HG03439 (cell line): ENCODE results near the gene ADARB2.

Experiments
- ATAC-seq: cut with Tn5 transposase; IDR thresholded peaks from one replicate; pipeline ENCODE4 v1.9.1; 2021; ENCODE audit warnings: mild to moderate bottlenecking, moderate library complexity; ENCODE audit not compliant: unreplicated experiment

The ADARB2 gene

GRCh38 chr10:1532636-1533035 lies 204.7 kb downstream of the ADARB2 start:
- ATAC-seq, result no peak

GRCh38 chr10:1531883-1532597 lies 205.3 kb downstream of the ADARB2 start:
- no peak for ATAC-seq

GRCh38 chr10:1530871-1531517 lies 206.3 kb downstream of the ADARB2 start:
- no peak for ATAC-seq

GRCh38 chr10:1529806-1530413 lies 207.4 kb downstream of the ADARB2 start:
- no peak for ATAC-seq

DNA sequence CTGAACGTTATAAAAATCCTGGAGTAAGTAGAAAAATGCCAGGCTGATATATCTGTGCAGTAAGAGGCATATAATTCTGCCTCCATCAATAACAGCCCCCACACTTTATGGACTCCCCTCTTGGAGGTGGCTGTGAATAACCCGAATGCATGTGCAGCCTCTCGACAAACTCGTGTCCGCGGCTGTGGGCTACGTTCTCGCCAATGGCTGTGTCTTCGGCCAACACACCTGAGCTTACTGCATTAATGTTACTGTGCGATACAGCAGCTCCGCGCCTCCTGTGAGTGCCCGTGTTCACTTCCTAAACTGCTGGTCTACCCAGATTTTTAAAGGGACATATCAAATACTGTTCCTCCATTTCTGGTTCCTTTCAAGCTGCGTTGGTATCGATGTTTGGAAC lies 209.4 kb downstream of the ADARB2 start:
- no peak for ATAC-seq

- no peak for ATAC-seq
Observed at GRCh38 chr10:1526436-1527055, 210.8 kb downstream of the ADARB2 start.

GRCh38 chr10:1525354-1526162 lies 211.8 kb downstream of the ADARB2 start:
- ATAC-seq, result no peak

DNA sequence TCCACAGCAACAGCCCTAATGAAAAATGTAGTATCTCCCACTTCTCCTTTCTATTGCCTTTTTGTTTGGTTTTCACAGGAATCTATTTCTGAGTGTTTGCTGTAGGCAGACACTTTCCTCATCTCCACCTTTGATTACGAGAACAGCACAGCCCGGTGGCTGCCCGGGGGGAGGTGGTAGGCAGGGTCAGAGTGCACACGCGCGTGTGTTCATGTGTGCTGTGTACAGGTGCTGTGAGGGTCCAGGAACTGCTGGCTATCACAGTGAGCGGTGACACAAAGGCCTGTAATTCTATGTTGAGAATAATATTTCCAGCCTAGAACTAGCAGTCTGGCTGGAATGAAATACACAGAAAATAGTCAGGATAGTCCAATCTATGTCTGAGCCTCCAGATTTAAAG lies 212.8 kb downstream of the ADARB2 start:
- ATAC-seq, result no peak

GRCh38 chr10:1523221-1523620 lies 214.1 kb downstream of the ADARB2 start:
- ATAC-seq, result no peak

GRCh38 chr10:1522237-1522636 lies 215.1 kb downstream of the ADARB2 start:
- no peak for ATAC-seq

DNA sequence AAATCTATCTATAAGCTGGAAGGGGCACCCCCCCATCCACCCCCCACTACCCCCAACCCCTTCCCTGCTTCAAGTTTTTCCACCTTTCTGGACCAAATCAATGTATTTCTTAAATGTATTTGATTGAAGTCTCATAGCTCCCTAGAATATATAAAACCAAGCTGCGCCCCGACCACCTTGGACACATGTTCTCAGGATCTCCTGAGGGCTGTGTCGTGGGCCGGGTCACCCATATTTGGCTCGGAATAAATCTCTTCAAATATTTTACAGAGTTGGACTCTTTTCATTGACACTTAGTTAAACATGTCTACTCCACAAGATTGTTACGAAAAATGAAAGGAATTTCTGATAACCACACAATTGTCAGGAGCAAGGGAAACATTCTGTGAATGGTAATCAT lies 215.6 kb downstream of the ADARB2 start:
- ATAC-seq, result no peak

GRCh38 chr10:1520909-1521565 lies 216.3 kb downstream of the ADARB2 start:
- no peak for ATAC-seq

- ATAC-seq, result no peak
Observed at GRCh38 chr10:1519391-1519790, 217.9 kb downstream of the ADARB2 start.

- no peak for ATAC-seq
Observed at GRCh38 chr10:1517684-1518083, 219.6 kb downstream of the ADARB2 start.

DNA sequence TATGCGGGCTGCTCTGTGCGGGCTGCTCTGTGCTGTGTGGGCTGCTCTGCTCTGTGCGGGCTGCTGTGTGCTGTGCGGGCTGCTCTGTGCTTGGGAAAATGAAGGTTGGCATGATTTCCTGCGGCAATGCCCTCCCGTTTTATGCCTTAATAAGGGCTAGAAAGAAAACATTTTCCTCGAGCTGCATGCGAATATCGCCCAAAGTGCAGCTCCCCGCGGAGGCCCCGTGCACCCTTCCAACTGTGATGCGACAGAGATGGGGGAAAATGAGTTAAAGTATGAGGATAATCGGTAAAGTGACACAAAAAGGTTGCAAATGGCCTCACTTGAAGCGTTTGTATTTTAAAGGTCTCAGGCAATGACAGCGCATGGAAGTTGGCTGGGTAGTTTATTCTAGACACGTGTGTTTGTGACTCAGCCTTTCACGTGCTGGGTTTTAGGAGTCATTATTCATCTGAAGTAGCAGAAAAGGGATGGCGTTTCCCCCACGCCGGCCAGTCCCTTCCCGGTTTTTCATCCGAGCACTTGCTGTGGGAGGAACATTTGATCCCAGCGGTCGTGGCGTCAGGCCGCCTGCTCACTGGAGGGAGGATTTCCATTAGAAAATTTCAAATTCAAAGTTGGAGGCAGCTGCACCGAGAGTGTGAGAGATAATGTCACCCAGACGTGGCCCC lies 220.7 kb downstream of the ADARB2 start:
- ATAC-seq, result no peak

DNA sequence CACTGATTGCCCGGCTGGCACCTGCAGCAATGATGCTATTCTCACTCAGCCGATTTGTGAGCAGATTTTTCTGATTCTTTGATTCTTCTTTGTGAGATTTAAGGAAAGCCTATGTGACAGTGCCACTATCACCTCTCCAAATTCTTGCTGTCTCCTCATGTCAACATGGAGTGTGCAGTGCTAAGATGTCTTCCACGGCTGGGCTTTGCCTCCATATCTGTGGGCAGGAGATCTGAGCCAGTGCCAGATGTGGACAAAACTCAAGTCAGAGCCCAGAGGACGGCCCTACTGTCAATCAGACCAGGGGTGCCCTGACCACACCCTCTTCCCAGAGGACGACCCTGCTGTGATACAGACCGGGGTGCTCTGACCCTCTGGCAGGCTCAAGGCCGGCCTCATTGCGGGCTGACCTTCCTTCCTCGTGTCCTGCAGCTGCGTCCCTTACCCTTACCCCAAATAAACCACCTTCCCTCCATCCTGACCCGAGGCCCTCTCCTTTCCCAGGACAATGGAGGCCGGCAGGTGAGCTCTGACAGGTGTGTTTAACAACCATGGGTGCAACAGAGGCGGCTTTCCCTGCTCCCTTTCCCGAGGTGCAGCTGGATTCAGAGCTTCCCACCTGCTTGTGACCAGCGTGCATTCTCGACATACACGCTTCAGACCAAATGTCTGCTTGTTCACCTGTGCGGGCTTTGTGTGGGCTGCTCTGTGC lies 221.4 kb downstream of the ADARB2 start:
- ATAC-seq, result no peak

- no peak for ATAC-seq
Observed at GRCh38 chr10:1515121-1515779, 222.1 kb downstream of the ADARB2 start.

DNA sequence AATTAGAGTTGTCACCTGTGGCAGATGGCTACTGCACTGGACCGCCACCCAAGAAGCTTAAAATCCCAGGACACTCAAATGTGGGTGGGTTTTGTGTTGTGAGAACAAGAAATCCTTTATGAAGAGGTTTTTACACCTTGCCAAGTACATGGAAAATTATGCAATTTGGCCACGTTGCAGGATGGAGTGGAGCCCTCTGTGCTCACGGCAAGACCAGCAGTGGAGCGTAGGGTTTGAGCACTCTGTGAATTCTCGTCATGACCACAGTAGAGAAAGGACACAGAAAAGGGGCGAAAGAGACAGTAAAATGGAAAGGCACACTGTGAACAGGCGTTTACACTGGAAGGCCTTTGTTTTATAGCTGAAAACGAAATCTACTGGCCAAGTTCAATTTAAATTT lies 222.6 kb downstream of the ADARB2 start:
- no peak for ATAC-seq

- ATAC-seq, result no peak
Observed at GRCh38 chr10:1513221-1513620, 224.1 kb downstream of the ADARB2 start.
